Activated CD4-positive, CD25-positive, alpha-beta regulatory T cell treated with anti-CD3 and anti-CD28 coated beads, Interleukin-2, amount 50 U/mL, for 16 hours (primary cell): Measurements from ENCODE around the gene MICAL1.
"Not testable (repeated sequence)": the region's sequence is repeated elsewhere in the genome, so short reads cannot be mapped to it uniquely, and the experiment has no call there.

Source experiments
- DNase-seq: peaks from one replicate; pipeline ENCODE4 v3.0.0-alpha.2; 2020; ENCODE audit warnings: low read depth, low spot score

Gene MICAL1

DNA sequence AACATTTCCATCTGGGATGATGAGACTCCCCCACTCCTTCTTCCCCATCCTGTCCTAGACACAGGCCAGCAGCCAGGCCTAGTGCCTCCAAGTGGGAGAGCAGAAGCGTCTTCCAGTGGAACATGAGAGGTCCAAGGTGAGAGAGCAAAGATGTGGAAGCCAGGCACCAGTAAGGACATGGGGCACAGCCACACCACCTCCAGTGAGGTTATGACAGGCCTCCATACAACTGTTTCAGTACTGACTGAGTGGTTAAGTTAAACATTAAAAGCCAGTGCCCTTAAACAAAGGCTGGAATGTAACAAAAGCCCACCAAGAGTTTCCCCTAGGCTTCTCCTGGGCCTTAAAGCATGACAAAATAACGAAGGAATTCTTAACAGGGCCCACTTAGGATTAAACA lies 22.2 kb upstream of the MICAL1 start:
- DNase-seq = no peak

DNA sequence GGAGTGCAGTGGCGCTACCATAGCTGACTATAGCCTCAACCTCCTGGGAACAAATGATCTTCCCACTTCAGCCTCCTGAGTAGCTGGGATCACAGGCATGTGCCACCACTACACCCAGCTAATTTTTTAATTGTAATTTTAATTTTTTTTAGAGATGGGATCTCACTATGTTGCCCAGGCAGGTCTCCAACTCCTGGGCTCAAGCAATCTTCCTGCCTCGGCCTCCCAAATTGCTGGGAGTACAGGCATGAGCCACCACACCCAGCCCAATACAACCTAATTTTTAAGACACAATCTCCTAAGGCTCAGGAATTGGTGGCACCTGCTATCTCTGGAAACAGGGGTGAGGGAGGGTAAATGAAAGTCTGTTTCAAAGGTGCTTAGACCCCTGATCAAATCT lies 21.6 kb upstream of the MICAL1 start:
- DNase-seq = no peak

DNA sequence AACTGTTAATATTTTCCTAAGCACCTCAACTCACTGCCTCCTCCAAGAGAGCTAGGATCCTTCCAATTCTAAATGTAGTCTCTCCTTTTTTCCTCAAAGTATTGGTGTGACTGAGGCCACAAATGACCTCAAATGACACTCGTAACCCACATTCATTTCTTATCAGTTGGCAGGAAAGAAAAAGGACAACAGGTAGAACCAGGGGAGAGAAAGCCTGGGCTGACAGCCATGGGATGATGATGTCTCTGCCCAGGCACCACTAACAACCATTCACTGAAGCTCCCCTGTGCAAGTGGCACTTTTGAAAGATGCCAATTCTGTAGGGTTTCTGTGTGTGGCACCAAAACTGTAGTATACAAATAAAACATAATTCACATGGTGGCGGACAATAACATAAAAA lies 20.1 kb upstream of the MICAL1 start:
- DNase-seq = no peak

DNA sequence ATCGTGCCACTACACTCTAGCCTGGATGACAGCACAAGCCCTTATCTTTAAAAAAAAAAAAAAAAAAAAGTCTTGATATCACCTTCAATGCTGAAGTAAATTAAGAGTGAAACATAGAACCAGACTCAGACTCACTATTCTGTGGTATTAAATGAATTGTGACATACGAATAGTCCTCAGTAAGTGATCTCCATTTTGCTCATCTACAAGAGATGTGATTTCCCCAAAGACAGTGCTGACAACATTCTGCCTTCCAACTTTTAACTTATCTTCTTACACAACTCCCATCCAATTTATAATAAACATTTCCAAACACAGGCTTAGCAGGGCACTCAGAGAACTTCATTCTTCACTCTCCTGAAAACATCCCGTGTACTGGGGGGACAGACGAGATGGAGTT lies 19.4 kb upstream of the MICAL1 start:
- no peak for DNase-seq

DNA sequence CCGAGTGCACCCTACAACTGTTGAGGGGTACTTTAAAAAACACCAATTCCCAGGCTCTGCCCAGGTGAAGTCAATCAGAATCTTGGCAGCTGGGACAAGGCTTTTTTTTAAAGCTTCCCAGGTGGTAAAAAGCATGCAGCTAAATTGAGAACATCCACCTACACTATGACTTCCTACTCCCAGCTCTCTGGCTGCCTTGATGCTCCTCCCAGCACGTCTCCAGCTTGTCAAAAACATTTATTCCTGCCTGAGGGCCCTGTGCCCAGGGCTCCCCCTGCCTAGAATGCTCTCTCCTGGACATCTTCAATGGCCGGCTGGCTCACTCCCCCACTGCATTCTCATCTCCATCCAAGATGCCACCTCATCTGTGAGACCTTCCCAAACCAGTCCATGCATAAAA lies 17.5 kb upstream of the MICAL1 start:
- DNase-seq = no peak

DNA sequence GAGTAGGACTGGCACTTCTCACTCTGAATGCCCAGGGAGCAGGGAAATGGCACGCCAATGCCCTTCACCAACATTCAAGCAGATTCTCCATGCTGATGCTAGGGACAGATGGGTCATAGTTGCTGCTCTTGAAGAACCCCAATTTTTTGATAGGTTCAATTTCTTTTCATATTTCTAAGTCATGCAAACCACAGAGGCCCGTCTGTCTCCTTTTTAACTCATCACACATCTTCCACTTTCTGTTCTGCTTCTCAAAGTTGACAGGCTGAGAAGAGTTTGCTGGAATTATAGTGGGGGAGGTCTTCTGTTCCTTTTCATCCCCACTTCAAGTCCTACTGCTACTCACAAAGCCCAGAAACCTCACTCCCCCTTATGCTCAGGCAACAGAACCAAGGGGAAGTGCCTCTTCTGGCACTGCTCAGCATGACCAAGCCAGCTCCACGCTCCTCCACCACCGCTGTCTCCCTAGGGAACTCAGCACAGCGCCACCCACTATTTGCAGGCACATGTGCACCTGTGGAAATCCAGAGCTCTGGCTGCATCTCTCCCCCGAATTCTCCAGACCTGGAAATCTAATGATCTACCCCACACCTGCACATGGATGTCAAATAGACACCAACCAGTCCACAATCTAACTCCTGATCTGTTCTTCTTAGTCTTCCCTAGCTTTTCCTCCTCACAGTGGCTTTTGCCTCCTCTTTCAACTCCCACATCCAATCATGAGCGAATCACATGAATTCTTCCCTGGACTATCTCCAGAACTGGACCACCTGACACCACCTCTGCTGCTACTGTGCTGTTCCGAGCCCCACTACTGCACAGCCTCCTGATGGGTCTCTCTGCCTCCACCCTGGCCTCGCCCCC lies 16.8 kb upstream of the MICAL1 start:
- DNase-seq = no peak

DNA sequence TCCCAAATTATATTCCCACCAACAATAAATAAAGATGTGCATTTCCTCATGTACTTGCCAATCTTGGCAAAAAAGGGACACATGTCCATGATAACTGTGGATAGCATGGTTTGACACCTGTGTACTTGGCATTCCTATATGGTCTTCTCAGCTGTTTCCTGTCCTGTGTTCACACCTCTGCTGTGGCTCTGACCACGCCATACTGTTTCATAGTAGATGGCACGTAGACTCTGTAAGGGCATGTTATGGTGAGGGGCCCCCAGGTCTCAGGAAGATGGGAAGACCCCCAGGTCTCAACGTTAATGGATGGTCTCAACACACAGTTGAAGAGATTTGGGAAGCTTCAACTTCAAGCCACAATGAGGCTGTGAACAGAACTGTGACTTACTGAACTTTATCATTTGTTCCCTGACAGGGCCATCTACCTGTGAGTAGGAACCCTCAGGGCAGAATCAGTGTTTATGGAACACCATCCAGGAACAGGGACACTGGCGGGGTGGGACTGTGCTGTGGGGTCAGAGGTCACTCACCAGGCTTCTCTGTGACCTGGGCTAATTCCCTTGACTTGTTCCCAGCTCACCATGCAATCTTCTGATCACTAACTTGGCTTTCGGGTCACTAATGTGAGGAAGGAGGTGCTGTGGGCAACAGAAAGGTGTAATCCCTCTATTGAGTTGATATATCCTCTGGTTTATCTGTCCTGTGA lies 15.7 kb upstream of the MICAL1 start:
- no peak for DNase-seq

DNA sequence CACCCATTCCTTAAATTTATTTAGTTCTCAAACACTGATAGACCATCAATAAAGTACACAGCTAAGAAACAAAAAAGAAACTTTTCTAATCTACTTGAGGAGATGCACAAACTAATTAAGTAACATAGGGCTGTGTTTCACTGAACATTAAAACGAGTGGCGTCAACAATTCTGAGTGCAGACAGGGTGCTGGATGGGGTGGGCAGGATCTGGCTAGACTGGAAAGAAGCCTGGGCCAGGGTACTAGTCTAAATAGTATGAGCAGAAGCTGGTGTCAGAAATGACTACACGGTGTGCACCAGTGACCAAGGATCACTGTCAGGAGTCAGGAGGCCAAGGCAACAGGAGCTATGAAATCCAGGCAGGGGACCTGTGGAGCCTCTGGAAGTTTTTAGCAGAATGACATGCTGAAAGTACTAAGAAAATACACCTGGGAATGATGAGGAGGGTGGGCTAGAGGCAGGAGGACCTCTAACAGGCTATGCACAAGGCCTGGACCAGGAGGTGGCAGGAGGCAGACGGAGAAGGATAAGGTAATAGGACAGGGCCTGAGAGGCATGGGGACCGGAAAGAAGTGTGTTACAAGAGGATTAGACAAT lies 14.1 kb upstream of the MICAL1 start:
- DNase-seq = no peak

DNA sequence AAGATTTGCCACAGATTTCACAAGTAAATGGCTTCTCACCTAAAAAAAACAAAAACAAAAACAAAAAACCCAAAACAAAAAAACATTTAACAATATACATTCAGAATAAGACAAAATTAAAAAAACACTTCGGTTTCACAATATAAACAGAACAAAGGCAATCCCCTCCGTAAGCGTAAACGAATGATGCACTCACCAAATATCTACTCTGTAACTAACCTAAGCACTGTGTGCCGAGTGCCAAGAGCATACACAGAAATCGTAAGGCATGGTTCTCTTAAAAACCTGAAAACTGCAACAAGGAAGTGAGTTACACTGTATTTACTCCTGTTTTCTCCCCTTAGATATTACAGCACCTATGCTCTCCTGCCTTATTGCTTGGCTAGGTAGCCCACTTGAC lies 12.1 kb upstream of the MICAL1 start:
- DNase-seq = no peak

DNA sequence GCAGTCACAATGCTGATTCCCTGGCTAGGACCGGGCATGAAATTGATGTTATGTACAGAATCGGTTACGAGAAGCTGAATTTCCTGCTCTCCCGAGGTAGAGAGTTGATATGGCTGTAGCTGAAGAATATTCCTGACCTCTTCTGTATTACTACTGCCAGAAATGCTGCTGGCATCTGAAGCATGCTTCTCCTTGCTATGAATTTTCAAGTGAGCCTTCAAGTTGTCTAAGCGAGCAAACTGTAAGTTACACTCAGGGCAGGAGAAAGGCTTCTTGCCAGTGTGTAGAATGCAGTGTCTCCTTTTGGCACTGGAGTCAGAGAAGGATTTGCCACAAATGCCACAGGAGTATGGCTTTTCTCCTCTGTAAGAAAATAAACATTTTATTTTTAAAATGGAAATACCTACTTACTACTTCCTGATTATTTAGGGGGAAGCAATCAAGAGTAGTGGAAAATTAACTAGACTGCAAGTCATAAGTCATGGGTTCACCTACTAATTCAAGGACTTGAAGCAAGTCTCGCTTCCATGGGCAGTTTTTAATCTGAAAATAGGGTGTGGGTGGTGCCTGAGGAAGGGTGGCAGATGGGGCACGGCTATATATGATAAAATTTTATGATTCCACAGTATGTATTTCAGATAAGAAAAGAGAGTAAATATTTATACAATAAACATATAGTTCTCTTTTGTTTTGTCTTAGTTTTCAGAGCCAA lies 10.8 kb upstream of the MICAL1 start:
- DNase-seq = no peak

DNA sequence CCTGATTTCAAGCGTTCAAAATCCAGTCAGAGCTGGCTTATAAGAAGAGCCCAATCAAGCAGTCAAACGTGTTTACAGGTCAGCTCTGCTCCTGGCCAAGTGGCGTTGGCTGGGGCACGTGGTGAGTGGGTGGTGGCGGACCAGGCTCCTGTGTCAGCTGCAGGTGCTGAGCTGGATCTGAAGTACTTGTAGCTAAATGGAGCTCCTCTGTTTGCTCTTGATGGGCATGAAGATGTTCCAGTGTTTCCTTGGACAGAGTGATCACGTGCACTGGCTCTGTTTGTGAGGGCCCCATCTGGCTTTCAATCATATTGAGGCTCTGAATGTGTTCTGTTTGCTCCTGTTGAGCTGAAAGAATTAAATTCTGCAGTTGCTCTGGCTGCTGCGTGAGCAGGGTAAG lies 10.2 kb upstream of the MICAL1 start:
- DNase-seq = no peak

DNA sequence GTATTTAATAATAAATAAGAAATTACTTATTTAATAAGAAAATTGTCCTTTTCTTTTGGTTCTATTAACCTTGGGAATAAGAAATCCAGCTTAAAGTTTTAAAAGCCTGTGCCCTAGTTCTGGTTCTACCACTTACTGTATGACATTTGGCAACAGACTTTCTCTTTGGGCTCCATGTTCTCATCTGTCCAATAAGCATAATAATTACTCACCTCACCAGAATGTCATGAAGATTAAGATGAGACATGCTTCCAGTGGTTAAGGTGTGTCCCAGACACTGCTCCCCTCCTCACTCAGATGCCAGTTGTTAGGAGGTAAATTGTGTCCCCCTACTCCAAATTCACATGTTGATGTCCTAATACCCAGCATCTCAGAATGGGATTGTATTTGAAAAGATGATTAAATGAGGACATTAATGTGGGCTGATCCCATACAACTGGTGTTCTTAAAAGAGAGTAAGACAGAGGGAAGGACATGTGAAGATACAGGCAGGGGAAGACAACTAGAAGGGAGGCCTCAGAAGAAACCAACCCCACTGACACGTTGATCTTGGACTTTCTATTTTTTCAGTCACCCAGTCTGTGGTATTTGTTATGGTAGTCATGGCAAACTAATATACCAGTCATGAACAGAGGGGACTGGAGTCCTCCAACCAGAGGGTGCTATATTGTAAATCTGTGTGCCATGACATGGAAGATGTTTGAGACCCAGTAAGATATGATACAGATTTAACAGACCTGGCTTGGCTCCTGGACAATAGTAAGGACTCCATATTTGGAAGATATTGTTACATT lies 6.4 kb upstream of the MICAL1 start:
- no peak for DNase-seq

DNA sequence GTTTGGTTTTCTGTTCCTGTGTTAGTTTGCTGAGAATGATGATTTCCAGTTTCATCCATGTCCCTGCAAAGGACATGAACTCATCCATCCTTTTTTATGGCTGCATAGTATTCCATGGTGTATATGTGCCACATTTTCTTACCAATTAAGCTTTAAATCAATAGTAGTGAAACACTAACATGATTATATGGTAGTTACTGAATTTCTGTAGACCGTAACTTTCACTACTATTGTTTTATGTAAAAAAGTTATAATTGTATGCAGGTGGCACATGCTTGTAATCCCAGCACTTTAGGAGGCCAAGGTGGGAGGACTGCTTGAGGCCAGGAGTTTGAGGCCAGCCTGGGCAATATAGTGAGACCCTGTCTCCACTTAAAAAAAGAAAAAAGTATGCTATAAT lies 5.6 kb upstream of the MICAL1 start:
- DNase-seq = not testable (repeated sequence)

DNA sequence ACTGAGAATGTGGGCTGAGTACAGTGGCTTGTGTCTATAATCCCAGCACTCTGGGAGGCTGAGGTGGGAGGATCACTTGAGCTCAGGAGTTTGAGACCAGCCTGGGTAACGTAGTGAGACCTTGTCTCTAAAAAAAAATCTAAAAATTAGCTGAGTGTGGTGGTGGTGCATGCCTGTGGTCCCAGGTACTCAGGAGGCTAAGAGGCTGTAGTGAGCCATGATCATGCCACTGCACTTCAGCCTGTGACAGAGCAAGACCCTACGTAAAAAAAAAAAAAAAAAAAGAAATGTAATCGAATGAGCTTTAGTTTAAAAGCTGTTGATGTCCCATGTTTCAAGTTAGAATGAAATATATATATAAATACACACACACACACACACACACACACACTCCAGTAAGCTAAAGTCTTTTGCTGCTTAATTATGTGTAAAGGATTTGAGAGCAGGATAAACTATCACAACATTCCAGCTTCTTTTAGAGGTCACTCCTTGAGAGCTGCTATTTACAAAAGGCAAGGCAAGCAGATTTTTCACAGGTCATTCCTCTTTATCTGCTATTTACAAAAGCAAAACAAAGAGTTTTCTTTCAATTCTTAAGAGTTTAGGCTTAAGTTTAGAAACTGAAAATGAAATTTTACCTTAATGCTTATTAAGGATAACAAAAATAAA lies 4.7 kb upstream of the MICAL1 start:
- DNase-seq = no peak

DNA sequence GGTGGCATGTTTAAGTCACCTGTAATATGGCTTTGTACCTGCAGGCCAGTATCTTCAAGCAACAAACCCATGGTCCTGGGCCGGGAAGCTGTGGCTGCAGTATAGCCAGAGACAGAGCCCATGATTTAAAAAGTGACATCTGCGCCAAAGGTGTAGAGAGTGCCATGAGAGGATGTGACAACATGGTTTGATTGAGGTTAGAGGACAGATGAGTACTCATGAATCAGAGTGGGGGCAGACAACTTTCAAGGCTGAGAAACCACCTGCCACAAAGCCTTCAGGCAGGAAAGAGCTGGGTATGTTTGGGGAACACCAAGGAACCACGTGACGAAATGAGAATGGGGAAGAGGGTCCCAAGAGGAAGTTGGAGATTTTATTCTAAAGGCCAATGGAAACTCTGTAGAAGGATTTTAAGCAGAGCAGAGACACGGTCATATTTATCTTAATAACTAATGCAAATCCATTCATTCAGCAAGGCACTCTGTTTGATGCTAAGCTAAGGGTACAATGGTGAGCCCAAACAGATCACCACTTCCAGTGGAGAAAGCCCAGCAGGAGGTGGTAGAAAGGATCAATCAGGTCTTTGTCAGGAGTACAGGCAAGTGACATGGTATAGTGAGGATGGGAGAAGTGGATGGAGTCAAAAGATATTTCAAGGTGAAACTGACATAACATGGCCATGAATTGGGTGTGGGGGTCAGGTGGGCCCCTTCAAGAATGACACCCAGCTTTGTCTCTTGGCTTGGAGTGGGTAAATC lies 3.4 kb upstream of the MICAL1 start:
- DNase-seq = no peak

DNA sequence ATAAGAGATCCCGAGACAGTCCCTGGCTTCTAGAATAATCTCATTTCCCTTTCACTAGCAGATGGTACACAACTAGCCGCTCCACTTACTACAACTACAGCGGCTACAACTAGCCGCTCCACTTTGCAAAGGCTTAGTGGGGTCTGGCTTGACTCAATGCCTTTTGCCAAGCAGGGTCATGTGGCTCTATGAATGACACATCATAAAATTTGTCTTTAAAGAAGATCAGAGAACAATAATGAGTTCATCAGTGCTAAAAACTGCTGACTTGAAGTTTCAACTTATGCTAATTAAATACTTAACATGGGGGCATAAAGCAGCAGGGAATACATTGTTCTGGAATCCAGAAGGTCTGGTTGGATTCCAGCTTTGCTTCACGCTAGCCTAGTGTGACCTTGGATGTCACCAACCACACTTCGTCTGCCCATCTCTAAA lies 2.0 kb upstream of the MICAL1 start:
- no peak for DNase-seq

DNA sequence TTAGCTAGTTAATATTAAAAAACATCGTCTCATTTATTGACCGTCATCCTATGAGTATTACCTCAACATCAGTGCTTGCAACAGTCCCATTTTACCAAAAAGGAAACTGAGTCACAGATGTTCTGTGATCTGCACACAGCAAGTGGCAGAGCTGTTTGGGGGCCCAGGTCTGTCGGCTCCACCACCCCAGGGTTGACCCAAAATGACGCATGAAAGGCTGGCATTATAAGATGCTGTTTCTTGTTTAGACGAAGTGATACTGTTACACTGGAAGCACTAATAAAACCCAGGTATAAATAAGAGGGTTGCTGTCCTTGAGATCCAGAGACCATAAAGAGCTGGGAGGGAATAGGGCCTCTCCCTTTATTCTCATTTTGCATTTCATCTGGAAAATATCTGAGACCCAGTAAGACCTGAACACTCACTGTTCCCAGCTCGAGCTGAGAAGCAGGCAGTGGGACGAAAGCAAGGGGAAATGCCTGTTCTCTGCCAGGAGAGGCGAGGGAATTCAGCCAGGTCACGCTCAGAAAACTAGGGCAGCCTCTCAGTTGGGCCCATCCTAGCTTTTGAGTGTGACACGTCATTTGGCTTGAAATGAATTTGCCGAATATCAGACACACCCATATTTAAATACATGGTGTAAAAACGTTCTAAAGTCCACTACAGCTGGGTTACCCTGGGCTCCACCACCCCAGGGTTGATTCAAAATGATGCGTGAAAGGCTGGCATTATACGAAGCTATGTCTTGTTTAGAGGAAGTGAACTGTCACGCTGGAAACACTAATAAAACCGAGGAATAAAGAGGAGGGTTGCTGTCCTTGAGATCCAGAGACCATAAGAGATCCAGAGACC lies 1.4 kb upstream of the MICAL1 start:
- no peak for DNase-seq

DNA sequence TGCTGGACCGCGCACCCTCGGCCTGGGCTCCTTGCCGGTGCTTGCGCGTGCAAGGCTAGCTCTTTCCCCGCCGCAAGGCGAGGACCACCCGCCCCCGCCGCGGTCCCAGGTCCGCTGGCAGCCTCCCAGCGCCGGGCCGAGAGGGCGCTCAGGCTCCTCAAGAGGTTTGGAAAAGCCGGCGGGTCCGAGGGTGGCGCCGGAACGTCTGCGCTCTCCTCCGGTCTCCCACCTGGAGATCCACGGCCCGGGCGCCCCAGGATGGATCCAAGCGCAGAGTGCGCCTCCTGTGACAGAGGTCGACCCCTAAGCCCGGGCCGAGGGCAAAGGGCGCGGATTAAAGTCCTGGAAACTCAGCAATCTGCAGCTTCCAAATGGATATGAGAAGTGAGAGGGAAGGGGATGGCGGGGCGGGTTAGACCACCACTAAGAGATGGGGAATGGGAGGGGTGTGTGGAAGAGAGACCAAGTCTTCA lies 575 bp upstream of the MICAL1 start:
- DNase-seq = no peak
